NCI-H510A treated with DMSO at 0.1 percent for 48 hours (cell line): ENCODE measurements around the gene EFCAB13.
"Not testable (repeated sequence)": the region's sequence is repeated elsewhere in the genome, so short reads cannot be mapped to it uniquely, and the experiment has no call there.

Source experiments
- DNase-seq: peaks from one replicate; lab custom pipeline; 2025; lab: John Stamatoyannopoulos, UW

The EFCAB13 gene

DNA sequence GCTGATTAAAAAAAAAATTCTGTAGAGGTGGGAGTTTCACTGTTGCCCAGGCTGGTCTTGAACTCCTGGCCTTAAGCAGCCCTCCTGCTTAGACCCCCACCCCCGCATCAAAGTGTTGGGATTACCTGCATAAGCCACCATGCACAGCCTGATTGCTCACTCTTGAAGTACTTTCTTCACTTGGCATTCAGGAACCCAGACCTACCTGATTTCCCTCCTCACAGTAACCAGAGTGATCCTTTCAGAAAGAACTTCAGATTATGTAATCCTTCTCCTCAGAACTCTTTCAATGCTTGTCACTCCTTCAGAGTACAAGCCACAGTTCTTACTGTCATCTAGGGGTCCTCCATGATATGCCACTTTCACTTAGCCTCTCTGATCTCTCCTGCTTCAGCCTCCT lies 1.4 kb downstream of the EFCAB13 start:
- no peak for DNase-seq

DNA sequence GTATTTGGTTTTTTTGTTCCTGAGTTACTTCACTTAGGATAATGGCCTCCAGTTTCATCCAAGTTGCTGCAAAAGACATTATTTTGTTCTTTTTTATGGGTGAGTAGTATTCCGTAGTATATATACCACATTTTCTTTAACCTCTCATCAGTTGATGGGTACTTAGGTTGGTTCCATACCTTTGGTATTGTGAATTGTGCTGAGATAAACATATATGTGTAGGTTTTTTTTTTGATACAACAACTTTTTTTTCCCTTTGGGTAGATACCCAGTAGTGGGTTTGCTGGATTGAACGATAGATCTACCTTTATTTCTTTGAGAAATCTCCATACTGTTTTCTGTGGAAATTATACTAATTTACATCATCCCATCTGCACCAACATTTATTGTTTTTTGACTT lies 6.8 kb downstream of the EFCAB13 start:
- no peak for DNase-seq

DNA sequence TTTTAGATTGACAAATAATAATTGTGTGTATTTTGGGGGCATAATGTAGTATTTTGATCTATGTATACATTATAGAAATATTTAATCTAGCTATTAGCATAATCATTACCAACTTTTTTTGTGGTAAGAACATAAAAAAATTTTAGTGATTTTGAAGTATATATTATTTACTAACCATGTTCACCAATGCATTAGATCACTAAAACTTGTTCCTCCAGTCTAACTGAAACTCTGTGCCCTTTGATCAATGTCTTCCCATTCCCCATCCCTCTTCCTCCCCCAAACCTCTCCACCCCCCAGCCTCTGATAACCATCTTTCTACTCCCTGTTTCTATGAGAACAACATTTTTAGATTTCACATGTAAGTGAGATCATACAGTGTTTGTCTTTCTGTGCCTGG lies 8.5 kb downstream of the EFCAB13 start:
- no peak for DNase-seq

DNA sequence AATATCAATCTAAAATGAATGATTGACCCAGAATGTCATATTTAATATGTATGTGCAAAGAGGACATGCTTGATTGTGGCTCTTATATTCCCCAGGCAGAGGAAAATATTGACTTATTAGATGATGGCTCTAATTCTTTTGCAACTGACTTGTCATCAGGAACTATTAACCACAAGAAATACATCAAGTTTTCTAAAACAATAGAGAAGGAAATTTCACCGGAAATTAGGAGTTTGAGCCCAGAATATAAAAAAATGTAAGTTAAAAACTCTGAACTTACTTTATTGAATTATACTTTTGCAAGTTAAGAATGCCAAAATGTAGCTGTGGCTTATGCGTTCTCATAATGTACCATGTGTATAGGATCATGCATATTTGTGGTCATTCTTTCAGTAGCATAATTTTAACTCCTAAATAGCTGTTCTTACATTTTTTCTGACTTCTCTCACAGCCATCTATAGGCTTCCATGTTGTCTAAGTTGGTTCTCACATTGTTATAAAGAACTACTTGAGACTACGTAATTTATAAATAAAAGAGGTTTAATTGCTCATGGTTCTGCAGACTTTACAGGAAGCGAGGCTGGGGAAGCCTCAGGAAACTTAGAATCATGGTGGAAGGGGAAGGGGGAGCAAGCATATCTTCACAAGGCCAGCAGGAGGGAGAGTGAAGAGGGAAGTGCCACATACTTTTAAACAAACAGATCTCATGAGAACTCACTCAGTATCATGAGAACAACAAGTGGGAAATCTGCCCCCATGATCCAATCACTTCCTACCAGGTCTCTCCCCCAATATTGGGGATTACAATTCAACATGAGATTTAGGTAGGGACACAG lies 11.6 kb downstream of the EFCAB13 start:
- no peak for DNase-seq

DNA sequence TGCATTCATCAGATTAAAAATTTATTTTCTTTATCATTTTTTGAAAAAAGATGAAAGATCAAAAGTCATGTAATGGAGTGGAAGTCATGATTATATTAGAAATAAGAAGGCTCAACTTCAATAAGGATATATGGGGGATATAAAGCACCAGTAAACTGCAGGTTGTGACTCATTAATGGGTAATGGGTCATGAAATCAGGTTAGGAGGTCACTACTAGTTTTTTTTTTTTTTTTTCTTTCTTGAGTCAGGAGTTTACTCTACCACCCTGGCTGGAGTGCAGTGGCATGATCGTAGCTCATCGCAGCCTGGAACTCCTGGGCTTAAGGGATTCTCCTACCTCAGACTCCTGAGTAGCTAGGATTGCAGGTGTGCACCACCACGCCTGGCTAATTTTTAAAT lies 14.3 kb downstream of the EFCAB13 start:
- no peak for DNase-seq

DNA sequence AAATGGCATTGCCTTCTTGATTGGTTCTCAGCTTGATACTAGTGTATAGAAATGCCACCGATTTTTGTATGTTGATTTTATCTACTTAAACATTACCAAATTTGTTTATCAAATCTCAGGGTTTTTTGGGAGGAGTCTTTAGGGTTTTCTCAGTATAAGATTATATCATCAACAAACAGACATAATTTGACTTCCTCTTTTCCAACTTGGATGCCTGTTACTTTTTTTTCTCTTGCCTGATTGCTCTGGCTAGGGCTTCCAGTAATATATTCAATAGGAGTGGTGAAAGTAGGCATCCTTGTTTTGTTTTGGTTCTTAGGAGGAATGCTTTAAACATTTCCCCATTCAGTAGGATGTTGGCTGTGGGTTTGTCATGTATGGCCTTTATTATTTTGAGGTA lies 29.1 kb downstream of the EFCAB13 start:
- no peak for DNase-seq

DNA sequence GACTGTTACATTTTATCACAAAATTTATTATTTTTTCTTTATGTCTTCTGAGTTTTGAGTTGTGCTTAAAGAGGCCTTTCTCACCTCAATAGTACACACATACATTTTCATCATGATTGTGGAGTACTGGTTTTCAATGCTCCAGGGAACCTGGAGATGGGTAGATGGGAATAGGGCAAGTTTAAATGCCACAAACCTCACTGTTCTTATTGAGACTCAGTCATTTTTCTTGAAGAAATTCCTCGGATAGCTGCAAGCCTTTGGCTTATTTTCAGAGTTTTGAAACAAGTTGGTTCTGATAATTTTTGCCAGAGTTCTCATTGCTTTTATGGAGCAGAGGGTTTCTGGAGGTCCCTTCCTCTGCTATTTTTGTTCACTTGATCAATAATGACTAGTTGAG lies 34.9 kb downstream of the EFCAB13 start:
- no peak for DNase-seq

DNA sequence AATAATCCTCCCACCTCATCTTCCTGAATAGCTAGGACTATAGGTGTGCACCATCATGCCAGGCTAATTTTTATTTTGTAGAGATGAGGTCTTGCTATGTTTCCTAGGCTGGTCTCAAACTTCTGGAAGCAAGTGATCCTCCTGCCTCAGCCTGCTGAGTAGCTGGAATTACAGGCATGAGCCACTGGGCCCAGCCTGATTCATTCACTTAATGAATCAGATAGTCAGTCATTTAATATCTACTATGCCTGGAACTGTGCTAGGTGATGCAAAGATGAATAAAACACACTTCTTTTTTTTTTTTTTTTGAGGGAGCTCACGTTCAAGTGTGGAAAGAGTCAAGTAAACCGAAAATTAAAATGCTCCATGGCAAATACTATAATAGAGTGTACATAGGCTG lies 39.4 kb downstream of the EFCAB13 start:
- no peak for DNase-seq

DNA sequence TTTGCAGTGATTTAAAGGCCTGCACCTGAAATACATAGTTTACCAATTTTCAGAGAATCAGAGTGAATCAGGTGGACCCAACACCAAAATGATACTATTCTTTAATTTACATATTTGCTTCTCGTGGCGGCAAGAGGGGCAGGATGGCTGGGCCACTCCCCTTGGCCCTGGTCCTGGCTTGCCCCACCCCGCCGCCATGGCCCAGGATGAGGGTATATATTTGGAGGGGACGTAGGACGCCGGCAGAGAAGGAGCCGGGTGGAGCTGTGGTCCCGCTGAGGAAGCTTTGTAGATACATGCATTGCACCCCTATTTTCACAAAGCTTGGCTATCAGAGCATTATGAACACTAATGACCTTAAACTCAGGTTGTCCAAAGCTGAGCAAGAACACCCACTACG lies 43.5 kb downstream of the EFCAB13 start:
- no peak for DNase-seq

DNA sequence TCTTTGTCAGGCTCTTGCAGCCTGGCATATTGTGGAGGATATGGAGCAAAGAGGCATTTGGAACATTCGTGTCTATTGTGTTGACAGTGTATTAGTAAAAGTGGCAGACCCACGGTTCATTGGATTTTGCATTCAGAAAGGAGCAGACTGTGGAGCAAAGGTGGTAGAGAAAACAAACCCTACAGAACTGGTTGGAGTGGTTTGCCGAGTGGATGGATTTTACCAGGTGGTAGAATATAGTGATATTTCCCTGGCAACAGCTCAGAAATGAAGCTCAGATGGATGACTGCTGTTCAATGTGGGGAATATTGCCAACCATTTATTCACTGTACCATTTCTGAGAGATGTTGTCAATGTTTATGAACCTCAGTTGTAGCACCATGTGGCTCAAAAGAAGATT lies 44.5 kb downstream of the EFCAB13 start:
- peak; percentile 31 for DNase-seq

DNA sequence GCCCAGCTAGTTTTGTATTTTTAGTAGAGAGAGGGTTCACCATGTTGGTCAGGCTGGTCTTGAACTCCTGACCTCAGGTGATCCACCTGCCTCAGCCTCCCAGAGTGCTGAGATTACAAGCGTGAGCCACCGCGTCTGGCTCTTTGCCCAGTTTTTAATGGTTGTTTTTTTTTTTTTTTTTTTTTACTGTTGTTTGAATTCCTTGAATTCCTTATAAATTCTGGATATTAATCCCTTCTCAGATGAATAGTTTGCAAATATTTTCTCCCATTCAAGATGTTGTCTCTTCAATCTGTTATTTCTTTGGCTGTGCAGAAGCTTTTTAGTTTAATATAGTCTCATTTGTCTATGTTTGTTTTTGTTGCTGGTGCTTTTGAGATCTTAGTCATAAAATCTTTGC lies 47.1 kb downstream of the EFCAB13 start:
- DNase-seq, result not testable (repeated sequence)

DNA sequence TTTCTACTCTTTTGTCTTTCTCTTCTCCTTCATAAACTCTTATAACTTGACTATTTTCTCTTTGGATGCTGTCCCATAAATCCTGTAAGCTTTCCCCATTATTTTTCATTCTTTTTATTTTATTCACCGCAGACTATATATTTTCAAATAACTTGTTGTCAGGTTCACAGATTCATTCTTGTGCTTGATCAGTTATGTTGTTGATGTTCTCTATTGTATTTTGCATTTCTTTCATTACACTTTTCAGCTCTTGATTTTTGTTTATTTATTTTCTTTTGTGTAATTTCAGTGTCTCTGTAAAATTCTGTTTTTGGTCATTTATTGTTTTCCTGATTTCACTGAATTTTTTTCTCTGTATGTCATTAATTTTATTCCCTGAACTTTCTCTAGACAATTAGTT lies 49.2 kb downstream of the EFCAB13 start:
- no peak for DNase-seq

DNA sequence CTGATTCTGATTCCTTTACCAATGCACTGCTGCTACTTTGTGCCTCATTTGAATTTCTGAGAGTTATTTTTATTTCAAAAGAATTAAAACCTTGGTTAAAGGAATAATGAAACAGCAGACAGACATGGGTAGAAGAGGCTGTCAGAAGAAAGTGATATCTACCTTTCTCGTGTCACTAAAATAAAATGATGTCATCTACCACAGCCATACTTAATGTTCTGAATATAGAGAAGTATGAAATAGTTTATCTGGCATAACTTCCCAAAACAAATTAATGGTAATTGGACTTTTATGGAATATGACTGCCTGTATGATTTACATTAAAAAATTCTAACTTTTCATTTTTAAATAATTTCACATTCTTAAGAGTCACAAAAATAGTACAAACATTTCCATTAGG lies 52.5 kb downstream of the EFCAB13 start:
- DNase-seq, result no peak

DNA sequence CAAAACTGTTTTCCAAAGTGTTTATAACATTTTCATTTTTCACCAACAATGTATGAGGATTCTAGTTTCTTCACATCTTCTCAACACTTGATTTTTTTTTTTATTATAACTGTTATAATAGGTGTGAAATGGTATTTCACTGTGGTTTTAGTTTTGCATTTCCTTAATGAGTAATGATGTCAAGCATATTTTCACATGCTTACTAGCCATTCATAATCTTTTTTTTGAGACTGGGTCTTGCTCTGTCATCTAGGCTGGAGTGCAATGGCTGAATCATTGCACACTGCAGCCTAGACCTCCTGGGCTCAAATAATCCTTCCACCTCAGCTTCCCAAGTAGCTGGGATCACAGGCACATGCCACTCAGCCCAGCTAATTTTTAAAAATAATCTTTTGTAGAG lies 65.1 kb downstream of the EFCAB13 start:
- no peak for DNase-seq

DNA sequence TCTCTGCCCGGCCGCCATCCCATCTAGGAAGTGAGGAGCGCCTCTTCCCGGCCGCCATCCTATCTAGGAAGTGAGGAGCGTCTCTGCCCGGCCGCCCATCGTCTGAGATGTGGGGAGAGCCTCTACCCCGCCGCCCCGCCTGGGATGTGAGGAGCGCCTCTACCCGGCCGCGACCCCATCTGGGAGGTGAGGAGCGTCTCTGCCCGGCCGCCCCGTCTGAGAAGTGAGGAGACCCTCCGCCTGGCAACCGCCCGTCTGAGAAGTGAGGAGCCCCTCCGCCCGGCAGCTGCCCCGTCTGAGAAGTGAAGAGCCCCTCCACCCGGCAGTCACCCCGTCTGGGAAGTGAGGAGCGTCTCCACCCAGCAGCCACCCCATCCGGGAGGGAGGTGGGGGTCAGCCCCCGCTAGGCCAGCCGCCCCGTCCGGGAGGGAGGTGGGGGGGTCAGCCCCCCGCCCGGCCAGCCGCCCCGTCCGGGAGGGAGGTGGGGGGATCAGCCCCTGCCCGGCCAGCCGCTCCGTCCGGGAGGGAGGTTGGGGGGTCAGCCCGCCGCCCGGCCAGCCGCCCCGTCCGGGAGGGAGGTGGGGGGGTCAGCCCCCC lies 73.9 kb downstream of the EFCAB13 start:
- not testable (repeated sequence) for DNase-seq

DNA sequence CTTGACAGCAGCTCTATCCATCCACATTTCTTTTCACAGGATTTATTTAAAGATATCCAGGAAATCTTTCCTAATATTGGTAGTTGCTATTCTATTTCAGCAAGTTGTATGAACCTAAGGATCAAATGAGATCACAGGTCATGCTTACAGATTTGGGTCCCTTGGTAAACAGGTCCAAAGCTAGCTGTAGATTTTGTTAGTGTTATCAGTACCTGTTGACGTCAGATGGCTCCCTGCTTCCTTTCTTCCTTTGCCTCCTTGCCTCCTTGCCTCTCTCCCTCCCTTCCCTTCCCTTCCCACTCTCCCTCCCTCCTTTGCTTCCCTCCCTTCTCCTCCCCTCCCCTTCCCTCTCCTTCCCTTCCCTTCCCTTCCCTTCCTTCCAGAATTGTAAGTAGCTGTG lies 76.6 kb downstream of the EFCAB13 start:
- DNase-seq, result no peak

DNA sequence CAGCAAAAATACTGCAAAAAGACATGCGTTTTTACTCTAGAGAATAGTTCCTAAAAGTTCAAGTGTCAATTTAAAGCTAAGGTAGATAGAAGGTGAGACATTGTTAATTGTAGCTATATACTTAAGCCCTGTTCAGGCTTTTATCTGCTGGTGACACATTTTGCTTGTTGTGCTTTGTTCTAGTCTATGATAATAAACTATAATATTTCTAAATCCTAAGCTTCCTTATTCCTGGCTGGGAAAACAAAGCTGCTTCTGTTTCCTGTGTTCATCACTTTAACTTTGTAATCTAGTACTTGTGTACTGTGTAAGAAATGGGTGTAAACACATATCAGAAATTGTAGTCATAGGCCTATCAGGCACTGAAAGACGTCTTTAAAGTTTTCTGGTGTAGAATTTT lies 77.3 kb downstream of the EFCAB13 start:
- no peak for DNase-seq

DNA sequence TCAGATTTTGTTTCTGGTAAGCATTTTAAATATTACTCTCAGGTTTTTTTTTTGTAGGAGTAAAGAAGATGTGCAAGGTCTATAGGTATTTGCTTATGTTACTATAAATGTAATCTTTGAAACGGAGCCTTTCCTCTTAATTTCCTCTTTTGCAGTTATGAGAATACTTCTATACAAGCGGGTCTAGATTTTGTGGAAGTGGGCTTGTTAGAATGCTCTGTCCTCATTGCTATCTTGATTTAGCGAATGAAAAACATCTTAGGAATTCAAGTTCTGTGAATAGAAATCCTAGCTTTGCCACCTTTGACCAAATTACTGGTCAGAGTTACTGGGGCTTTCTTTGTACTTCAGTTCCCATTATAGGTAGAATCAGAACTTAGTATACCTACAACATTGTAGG lies 80.3 kb downstream of the EFCAB13 start:
- DNase-seq, result no peak

DNA sequence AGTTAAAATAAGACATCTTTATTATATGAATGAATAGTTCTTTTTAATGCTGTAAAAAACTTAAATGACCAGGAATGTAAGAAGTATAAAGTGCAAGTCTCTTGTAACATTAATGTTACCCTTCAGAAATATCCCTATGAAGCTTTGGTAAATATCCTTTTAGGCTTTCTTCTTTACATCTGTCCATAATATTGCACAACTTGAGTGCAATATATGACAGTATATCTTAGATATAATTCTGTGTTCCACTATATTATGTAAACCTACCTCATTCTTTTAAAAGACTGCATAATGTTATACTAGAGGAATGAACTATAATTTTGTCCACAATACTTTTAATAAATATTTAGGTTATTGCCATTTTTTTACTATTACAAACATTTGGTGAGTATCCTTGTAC lies 81.1 kb downstream of the EFCAB13 start:
- DNase-seq, result no peak

DNA sequence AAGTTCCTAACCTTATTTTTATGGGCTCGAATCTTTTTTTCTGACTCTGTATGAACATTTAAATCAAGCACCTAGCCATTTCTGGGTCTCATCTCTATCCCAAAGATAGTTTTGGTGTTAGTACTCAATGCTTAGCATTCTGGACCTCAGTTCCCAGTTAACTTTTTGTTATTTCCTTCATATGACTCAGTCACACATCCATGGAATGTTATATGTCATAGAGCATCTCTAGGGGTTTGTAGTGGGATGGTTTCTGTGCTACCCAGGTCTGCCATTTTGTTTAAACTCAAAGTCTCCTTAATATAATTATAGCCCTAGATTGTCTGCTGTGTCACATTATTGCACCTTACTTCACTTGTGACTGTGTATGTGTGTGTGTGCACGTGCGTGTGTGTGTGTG lies 90.1 kb downstream of the EFCAB13 start:
- no peak for DNase-seq

DNA sequence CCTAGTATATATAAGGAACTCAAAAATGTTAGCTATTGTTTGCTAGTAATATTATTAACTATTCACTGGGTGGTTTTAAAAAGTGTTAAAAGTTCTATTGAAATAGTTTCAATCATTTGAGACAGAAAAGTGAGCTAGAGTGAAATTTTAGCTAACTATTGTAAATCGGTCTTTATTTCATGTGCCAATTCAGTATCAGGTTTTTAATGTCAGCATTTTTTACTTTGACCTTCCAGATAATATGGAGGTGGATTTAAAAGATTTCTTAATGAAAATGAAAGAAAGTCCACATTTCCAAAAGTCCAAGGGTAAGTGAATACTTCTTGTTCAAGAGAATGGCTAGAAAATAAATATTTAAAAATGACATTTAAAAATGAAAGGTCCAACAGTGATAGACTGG lies 90.9 kb downstream of the EFCAB13 start:
- no peak for DNase-seq

DNA sequence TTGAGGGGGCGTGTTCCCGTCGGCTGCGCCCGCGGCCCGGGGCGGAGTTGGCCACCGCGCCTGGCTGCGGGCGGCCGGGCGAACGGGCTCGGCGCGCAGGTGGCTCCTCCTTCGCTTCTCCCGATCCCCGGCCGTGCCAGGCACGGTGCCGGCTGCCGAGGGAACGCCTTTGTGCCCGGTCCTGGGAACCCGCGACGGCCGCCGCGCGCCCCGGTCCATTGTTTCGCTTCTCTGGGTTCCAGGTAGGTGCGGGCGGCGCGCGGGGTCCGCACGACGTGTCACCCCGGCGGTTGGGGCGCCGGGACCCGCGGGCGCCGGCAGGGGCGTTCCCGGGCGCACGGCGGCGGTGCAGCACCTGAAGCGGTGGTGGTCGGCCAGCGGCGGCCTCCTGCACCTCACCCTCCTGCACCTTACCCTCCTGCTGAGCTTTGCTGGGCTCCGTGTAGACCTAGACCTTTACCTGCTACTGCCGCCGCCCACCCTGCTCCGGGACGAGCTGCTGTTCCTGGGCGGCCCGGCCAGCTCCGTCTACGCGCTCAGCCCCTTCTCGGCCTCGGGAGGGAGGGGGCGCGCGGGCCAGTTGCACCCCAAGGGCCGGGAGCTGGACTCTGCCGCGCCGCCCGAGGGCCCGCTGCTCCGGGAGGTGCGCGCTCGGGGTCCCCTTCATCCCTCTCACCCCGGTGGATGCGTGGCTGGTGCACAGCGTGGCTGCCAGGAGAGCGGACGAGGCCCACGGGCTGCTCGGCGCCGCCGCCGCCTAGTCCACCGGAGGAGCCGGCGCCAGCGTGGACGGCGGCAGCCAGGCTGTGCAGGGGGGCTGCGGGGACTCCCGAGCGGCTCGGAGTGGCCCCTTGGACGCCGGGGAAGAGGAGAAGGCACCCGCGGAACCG lies 99.9 kb downstream of the EFCAB13 start:
- DNase-seq, result peak; percentile 37

DNA sequence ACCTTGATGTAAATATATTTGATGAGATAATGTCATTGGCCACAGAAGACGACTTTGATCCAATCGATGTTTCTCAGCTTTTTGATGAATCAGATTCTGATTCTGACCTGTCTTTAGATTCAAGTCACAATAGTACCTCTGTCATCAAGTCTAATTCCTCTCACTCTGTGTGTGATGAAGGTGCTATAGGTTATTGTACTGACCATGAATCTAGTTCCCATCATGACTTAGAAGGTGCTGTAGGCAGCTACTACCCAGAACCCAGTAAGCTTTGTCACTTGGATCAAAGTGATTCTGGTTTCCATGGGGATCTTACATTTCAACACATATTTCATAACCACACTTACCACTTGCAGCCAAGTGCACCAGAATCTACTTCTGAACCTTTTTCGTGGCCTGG lies 101.5 kb downstream of the EFCAB13 start:
- not testable (repeated sequence) for DNase-seq
